HUDEP-2 (cell line): ENCODE results near the gene OSBPL10.
"Not testable (repeated sequence)": the region's sequence is repeated elsewhere in the genome, so short reads cannot be mapped to it uniquely, and the experiment has no call there.

Source experiments
- DNase-seq, 76 experiments: peaks; one replicate each; lab custom pipeline; 2025; ENCODE audit not compliant: unreplicated experiment in 76 of 76; lab: John Stamatoyannopoulos, UW

The OSBPL10 gene

GRCh38 chr3:31895471-31895870, 85.6 kb downstream of the OSBPL10 start:
- no peak for DNase-seq

- no peak for DNase-seq
These were observed 88.0 kb downstream of the OSBPL10 start for GRCh38 chr3:31892916-31893573.

DNA sequence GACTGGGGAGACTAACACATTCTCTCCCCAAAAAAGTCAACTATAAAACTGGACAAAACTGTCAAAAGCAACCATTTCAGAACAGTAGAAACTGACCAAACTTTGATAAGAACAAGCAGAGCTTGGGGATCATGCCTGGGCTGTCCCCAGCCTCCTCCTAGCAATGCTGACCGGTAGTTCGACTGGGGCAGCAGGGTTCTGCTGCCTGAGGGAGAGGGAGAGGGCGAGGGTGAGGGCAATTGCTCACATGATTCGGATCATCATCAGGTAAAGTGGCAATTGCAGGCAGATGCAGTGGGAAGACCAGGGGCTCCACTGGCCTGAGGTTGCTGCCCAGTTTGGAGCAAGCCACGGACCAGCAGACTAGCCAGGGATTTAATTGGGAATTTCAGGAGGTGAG, 88.6 kb downstream of the OSBPL10 start:
- no peak for DNase-seq

DNA sequence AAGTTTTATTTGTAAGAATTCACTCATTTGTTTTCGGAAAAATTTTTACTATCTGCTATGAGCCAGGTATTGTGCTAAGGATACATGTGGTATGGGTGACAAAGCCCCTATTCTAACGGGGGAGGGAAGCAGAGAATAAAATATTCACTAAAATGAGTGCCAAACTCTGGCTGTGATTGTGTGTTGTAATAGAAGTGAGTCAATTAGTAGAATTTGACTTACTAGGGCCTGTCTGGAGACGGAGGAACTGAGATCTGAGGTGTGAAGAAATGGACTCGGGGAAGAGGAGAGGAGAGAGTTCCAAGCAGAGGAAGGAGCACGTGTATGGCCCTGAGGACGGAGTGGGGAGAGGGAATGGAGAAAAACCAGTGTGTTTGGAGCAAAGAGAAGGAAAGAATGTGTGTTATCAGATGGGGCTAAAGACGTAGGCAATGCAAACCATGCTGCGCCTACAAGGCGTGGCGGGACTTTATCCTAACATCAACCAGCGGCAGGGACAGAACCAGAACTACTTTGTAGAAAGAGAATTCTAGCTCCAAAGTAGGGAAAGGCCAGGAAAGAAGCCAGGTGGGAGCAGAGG, 89.1 kb downstream of the OSBPL10 start:
- no peak for DNase-seq

DNA sequence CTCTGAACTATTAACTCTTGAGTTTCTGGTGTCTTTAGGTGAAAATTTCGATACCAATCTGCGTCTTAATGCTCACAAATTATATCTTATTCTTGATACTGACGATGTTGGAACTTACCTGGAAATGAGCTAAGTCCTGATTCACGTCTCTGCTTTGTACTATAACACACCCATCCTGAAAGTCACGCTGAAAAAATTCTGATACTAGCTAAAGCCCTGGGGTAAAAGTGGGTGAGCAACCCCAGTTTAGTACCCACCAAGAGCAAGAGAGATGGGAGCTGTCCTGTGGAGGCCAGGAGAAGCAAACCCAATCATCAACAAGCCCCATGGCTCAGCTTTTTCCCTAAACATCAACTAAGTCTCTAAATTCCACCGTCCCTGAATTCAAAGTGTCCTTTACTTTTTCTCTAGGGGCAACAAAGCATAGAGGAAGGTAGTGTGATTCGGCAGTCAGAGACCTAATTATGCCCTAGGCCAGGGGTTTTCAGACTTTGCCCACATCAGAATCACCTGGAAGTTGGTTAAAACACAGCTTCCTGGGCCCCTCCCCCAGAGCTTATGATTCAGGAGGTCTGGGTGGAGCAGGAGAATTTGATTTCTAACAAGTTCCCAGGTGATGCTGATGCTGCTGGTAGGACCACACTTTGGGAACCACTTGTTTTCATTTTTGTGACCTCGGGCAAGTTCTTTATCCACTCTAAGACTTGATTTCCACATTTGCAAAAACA, 90.2 kb downstream of the OSBPL10 start:
- DNase-seq = no peak

DNA sequence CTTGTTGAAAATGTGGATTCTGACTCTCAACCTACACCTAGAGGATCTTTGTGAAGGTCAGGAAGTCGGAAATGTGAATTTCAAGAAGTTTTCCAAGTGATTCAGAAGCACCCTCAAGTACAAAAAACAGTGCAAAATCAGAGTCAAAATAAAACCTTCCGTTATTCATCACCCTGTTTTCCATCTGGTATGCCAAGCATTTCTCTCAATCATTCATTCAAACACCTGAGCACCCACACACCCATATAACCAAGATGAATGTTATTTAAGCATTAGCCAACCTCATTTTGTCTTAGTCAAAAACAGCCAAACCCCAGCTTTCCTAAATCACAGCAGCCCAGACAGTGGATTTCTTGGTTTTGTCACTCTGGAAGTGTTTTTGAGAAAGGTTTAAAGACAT, 91.1 kb downstream of the OSBPL10 start:
- no peak for DNase-seq

DNA sequence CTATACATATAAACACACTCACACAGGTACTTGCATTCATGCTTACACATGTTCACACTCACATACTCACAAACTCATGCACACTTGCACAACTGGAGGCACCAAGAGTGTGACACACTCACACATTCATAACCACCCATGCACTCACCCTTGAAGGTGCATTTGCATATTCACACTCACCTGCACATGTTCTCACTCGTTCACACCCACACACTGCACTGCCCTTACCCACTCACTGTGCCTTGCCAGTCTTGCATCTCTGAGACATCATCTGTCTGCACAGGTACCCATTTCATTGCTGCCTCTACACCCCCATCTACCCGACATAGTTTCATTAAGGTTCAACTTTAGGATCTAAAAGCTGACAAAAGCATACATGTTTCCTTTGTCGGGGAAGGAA, 95.8 kb downstream of the OSBPL10 start:
- no peak for DNase-seq

- no peak for DNase-seq
These were observed 96.8 kb downstream of the OSBPL10 start for GRCh38 chr3:31884251-31884650.

DNA sequence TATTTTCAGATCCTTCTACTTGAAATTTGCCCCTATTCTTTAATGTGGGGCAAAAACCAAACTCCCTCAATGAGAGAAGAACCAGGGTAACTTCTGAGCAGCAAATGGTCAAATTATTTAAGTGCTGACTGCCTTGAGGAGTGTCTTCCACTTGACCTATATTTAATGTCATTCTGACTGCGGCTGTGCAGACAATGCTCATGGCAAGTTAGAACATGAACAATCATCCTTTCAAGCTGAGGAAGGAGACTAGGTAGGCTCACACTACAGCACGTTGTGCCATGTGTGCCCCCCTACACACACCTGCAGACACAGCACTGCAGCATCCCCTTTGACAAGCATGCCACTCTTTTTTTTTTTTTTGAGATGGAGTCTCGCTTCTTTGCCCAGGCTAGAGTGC, 98.2 kb downstream of the OSBPL10 start:
- DNase-seq = no peak

GRCh38 chr3:31882431-31882830, 98.6 kb downstream of the OSBPL10 start:
- DNase-seq = peak in 1 of 76 experiments; percentile 2

DNA sequence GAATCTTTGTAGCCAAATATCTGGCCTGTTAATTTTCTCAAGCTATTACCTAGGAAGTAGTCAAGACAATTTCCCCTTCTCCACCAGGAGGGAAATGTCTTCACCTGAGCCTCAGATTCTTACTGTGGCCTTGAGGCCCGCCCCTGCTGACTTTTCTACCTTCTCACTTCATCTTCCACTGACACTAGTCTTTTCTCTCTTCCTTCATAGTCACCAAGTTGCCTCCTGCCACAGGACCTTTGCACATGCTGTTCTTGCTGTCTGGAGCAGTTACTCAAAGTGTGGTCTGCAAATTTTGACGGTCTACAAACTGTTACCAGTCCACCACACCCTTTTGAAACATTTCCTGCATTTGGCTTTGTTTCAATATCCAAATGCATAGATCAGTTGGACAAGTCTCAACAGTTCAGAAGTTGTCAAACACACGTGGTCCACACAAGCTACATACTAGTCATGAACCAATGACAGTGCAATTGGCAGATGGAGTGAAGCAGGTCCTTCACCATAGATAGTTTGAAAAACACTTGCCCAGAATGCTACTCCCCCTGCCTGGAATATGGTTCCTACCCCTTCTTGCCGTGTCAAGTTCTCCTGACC, 100.5 kb downstream of the OSBPL10 start:
- DNase-seq = no peak

DNA sequence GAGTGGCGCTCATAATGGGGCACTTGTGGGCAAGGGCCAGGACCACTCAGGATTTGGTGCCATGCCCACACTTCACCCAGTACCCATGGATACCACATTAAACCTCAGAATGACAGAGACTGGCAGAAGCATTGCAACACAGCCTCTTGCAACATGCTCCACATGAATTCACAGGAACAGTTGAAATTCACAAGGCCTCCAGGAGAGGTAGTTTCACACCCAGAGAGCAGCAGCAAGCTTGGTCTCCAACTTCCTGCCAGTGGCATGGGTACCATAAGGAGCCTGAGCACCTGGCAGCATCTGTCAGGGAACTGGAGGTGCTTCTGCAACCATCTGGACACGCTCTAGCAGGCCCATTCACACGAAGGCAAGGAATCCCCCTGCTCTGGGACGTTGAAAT, 101.0 kb downstream of the OSBPL10 start:
- no peak for DNase-seq

- DNase-seq = no peak
These were observed 101.7 kb downstream of the OSBPL10 start for GRCh38 chr3:31879365-31879764.

GRCh38 chr3:31878231-31878838, 102.7 kb downstream of the OSBPL10 start:
- no peak for DNase-seq

- DNase-seq = no peak
These were observed 104.7 kb downstream of the OSBPL10 start for GRCh38 chr3:31876331-31876730.

GRCh38 chr3:31875437-31875836, 105.6 kb downstream of the OSBPL10 start:
- DNase-seq = no peak

- DNase-seq = no peak
These were observed 107.7 kb downstream of the OSBPL10 start for GRCh38 chr3:31873254-31873820.

- no peak for DNase-seq
These were observed 109.0 kb downstream of the OSBPL10 start for GRCh38 chr3:31871939-31872507.

DNA sequence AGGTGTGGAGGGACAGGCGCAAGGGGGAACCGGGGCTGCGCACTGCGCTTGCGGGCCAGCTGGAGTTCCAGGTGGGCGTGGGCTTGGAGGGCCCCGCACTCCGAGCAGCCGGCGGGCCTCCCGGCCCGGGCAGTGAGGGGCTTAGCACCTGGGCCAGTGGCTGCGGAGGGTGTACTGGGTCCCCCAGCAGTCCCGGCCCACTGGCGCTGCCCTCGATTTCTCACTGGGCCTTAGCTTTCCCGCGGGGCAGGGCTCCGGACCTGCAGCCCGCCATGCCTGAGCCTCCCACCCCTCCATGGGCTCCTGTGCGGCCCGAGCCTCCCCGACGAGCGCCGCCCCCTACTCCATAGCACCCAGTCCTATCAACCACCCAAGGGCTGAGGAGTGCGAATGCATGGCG, 111.0 kb downstream of the OSBPL10 start:
- not testable (repeated sequence) for DNase-seq

- DNase-seq = no peak
These were observed 112.8 kb downstream of the OSBPL10 start for GRCh38 chr3:31868236-31868635.
